Upper lobe of right lung (tissue), 1 donor: ENCODE measurements around the gene TJP2. TPM values are rescaled to one million over a fixed set of nuclear protein-coding genes. Genes with fewer than 3 reads are reported as not detected.

Experiments
- ATAC-seq: fragments of 200-7000 bp; cut with Tn5 transposase; one replicate; pipeline ENCODE4 v1.9.1; 2020; ENCODE audit warnings: mild to moderate bottlenecking, moderate library complexity
- DNase-seq: peaks from one replicate; pipeline ENCODE4 v3.0.0-alpha.2; 2020
- H3K27ac ChIP-seq: fragments of 200-600 bp; one replicate; pipeline ENCODE4 v1.8.0; 2022
- H3K27me3 ChIP-seq: fragments of 200-600 bp; one replicate; pipeline ENCODE4 v1.8.0; 2022; ENCODE audit warnings: mild to moderate bottlenecking
- H3K36me3 ChIP-seq: fragments of 200-600 bp; one replicate; pipeline ENCODE4 v1.8.0; 2022
- H3K4me1 ChIP-seq: fragments of 200-600 bp; one replicate; pipeline ENCODE4 v1.8.0; 2022
- H3K4me3 ChIP-seq: fragments of 200-600 bp; one replicate; pipeline ENCODE4 v1.8.0; 2022; ENCODE audit warnings: mild to moderate bottlenecking
- H3K9me3 ChIP-seq: fragments of 200-600 bp; one replicate; pipeline ENCODE4 v1.8.0; 2022
- CTCF ChIP-seq: fragments of 200-600 bp; IDR thresholded peaks from one replicate; pipeline ENCODE4 v1.8.0; 2022; ENCODE audit warnings: antibody characterized with exemption
- intact Hi-C: fragments of 100-400 bp; cut with DNase I; formaldehyde crosslinking; loops from one replicate; pipeline ENCODE4 v1.11.0; 2022
- total RNA-seq: library from RNA; stranded (reverse); fragmentation: NEBNext Ultra II Directional; extraction: Animal tissue kit (Norgen Biotek cat#: 25700); gene quantifications from one replicate; pipeline ENCODE4 v1.2.1, GENCODE V29; 2021
- donor health status: DM: no; HTN: yes; CAD: no; lungs with severe emphysema.

Gene TJP2
- total RNA-seq, 1 donor from 2014 or later: 131 TPM

- Histone ChIP-seq H3K4me1 (peaks cover 9% of the 10 kb centered on the region), H3K36me3 (no peaks in the 10 kb centered on the region), H3K9me3 (no peaks in the 10 kb centered on the region), H3K27ac (no peak overlapping the region), H3K4me3 (no peak overlapping the region), H3K27me3 (no peaks in the 10 kb centered on the region)
- DNase-seq (no peak), ATAC-seq (no peak)
- no peak for TF ChIP-seq CTCF
- intact Hi-C loops: no loop called here
These were observed 30.8 kb upstream of the TJP2 start for GRCh38 chr9:69143291-69143690.

- Histone ChIP-seq H3K9me3 (no peaks in the 10 kb centered on the region), H3K36me3 (no peaks in the 10 kb centered on the region), H3K27me3 (no peaks in the 10 kb centered on the region), H3K4me3 (no peak overlapping the region), H3K4me1 (peaks cover 14% of the 10 kb centered on the region), H3K27ac (no peak overlapping the region)
- DNase-seq (no peak), ATAC-seq (no peak)
- intact Hi-C loops: no loop called here
- no peak for TF ChIP-seq CTCF
These were observed 28.8 kb upstream of the TJP2 start for GRCh38 chr9:69145144-69145715.

- H3K36me3 ChIP-seq: no peaks in the 10 kb centered on the region
- H3K27me3 ChIP-seq: no peaks in the 10 kb centered on the region
- TF ChIP-seq CTCF: no peak
- intact Hi-C loops: no loop called here
- H3K4me3 ChIP-seq: no peak overlapping the region
- H3K27ac ChIP-seq: no peak overlapping the region
- peaks cover 10% of the 10 kb centered on the region for H3K4me1 ChIP-seq
- no peaks in the 10 kb centered on the region for H3K9me3 ChIP-seq
- DNase-seq (no peak), ATAC-seq (no peak)
These were observed 26.8 kb upstream of the TJP2 start for GRCh38 chr9:69147041-69147834.

GRCh38 chr9:69149321-69149807 lies 24.7 kb upstream of the TJP2 start:
- H3K9me3 ChIP-seq: no peaks in the 10 kb centered on the region
- H3K27ac ChIP-seq: no peak overlapping the region
- no peaks in the 10 kb centered on the region for H3K27me3 ChIP-seq
- ATAC-seq (peak; percentile 57), DNase-seq (no peak)
- no peaks in the 10 kb centered on the region for H3K36me3 ChIP-seq
- TF ChIP-seq CTCF: peak; percentile 37
- no peak overlapping the region for H3K4me3 ChIP-seq
- peaks cover 5% of the 10 kb centered on the region for H3K4me1 ChIP-seq
- intact Hi-C loops: no loop called here

- H3K27me3 ChIP-seq: no peaks in the 10 kb centered on the region
- H3K27ac ChIP-seq: no peak overlapping the region
- H3K36me3 ChIP-seq: no peaks in the 10 kb centered on the region
- H3K9me3 ChIP-seq: no peaks in the 10 kb centered on the region
- DNase-seq (no peak), ATAC-seq (no peak)
- H3K4me3 ChIP-seq: no peak overlapping the region
- TF ChIP-seq CTCF: no peak
- intact Hi-C loops: no loop called here
- peaks cover 5% of the 10 kb centered on the region for H3K4me1 ChIP-seq
These were observed 22.6 kb upstream of the TJP2 start for GRCh38 chr9:69151506-69151905.
